Ovary (tissue), 3 donors: ENCODE data around the gene SLC9A9.

Source experiments
- EP300 ChIP-seq: sonication (generic); formaldehyde crosslinking; IDR thresholded peaks from one replicate; pipeline ENCODE4 v1.6.1; 2017; ENCODE audit warnings: antibody characterized with exemption
- TF ChIP-seq, protein P1 (sequence below), 3 donors: fragments of 450-650 bp in 2 of 3; fragments of 200-600 bp in 1 of 3; IDR thresholded peaks; one replicate each; pipeline versions ENCODE4 v1.5.1 to v1.8.0; 2016 to 2022; ENCODE audit warnings: antibody characterized with exemption in 3 of 3, mild to moderate bottlenecking in 1 of 3
- donor health status: DM: no; HTN: no; CAD: no.

DNA sequence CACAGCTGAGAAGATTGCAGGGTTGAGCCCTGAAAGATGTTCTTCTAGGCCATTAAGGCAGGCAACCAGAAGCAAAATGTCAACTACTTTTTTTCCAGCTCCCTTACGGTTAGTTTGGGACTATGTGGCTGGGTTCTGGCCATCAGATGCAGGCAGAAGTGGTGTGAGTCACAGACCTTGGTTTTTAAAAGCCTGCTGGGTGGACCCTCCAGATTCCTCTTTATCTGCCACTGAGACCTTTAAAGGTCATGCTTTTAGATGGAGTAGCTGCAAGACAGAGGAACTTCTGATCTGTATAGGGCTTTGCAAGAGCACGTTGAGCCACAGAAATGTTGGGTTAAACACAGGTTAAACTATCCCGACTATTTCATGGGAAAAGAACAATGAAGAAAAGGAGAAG, 625.8 kb downstream of the SLC9A9 start:
- TF ChIP-seq, protein P1, sequence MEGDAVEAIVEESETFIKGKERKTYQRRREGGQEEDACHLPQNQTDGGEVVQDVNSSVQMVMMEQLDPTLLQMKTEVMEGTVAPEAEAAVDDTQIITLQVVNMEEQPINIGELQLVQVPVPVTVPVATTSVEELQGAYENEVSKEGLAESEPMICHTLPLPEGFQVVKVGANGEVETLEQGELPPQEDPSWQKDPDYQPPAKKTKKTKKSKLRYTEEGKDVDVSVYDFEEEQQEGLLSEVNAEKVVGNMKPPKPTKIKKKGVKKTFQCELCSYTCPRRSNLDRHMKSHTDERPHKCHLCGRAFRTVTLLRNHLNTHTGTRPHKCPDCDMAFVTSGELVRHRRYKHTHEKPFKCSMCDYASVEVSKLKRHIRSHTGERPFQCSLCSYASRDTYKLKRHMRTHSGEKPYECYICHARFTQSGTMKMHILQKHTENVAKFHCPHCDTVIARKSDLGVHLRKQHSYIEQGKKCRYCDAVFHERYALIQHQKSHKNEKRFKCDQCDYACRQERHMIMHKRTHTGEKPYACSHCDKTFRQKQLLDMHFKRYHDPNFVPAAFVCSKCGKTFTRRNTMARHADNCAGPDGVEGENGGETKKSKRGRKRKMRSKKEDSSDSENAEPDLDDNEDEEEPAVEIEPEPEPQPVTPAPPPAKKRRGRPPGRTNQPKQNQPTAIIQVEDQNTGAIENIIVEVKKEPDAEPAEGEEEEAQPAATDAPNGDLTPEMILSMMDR (IDR thresholded peaks at IDR 0.05): no peak
- no peak for TF ChIP-seq EP300
